Urinary bladder (tissue), 4 donors: ENCODE measurements around the gene ADRA2B. TPM values are rescaled to one million over a fixed set of nuclear protein-coding genes. Genes with fewer than 3 reads are reported as not detected.

Experiments
- DNase-seq: peaks from one replicate; pipeline ENCODE4 v3.0.0-alpha.2; 2015; ENCODE audit errors: extremely low spot score
- H3K27ac ChIP-seq: one replicate; pipeline ENCODE4 v1.5.1; 2013; ENCODE audit warnings: low read depth, mild to moderate bottlenecking, moderate library complexity
- H3K36me3 ChIP-seq: one replicate; pipeline ENCODE4 v1.6.1; 2013; ENCODE audit warnings: mild to moderate bottlenecking, moderate library complexity; ENCODE audit not compliant: insufficient read depth
- H3K4me1 ChIP-seq: one replicate; pipeline ENCODE4 v1.6.1; 2013; ENCODE audit warnings: mild to moderate bottlenecking, moderate library complexity; ENCODE audit not compliant: insufficient read depth
- H3K4me3 ChIP-seq: one replicate; pipeline ENCODE4 v1.5.1; 2013; ENCODE audit warnings: low read depth, low read length
- WGBS: extraction: QIAGEN DNeasy Blood & Tissue Kit; methylation state at CpG from one replicate; pipeline ENCODE4 v1.1.7; 2013; 5-methylcytosine and 5-hydroxymethylcytosine counted together
- polyA plus RNA-seq: library from polyadenylated mRNA; stranded (reverse); fragments of 200-250 nt; gene quantifications from one replicate; pipeline ENCODE4 v1.2.3, GENCODE V29; 2013
- total RNA-seq: library from RNA; depleted of rRNA; stranded (reverse); fragments of >200 nt; gene quantifications from one replicate; pipeline ENCODE4 v1.2.3, GENCODE V29; 2014
- donor health status: healthy with polysubstance abuse.
- donor health status: healthy.

ADRA2B gene
- total and polyA plus RNA-seq, 2 donors = 1.2 to 1.6 TPM

- no peak overlapping the region for H3K4me3 ChIP-seq
Measured at GRCh38 chr2:96154506-96155380, 38.4 kb upstream of the ADRA2B start.

GRCh38 chr2:96153991-96154431, 37.6 kb upstream of the ADRA2B start:
- DNase-seq = no peak
- H3K36me3 ChIP-seq = no peaks in the 10 kb centered on the region
- no peak overlapping the region for H3K27ac ChIP-seq
- H3K4me3 ChIP-seq = no peak overlapping the region
- no peaks in the 10 kb centered on the region for H3K4me1 ChIP-seq
- WGBS = 85% methylated on average over 7 of the region's 7 CpGs

More at GRCh38 chr2:96154506-96155380, 38.4 kb upstream of the ADRA2B start:
- Histone ChIP-seq H3K4me1 (no peaks in the 10 kb centered on the region), H3K27ac (no peak overlapping the region), H3K36me3 (no peaks in the 10 kb centered on the region)
- DNase-seq = no peak
- 81% methylated on average over 16 of the region's 16 CpGs for WGBS

- no peaks in the 10 kb centered on the region for H3K4me1 ChIP-seq
- no peak for DNase-seq
- H3K4me3 ChIP-seq = no peak overlapping the region
- no peak overlapping the region for H3K27ac ChIP-seq
- WGBS = 88% methylated on average over 7 of the region's 7 CpGs
- no peaks in the 10 kb centered on the region for H3K36me3 ChIP-seq
Measured at GRCh38 chr2:96153291-96153713, 36.9 kb upstream of the ADRA2B start.

- H3K36me3 ChIP-seq = no peaks in the 10 kb centered on the region
- H3K4me3 ChIP-seq = no peak overlapping the region
- no peak overlapping the region for H3K27ac ChIP-seq
- DNase-seq = no peak
- no peaks in the 10 kb centered on the region for H3K4me1 ChIP-seq
- 74% methylated on average over 13 of the region's 13 CpGs for WGBS
Measured at GRCh38 chr2:96152304-96153161, 36.2 kb upstream of the ADRA2B start.

- no peak for DNase-seq
- 93% methylated on average over 9 of the region's 9 CpGs for WGBS
- no peak overlapping the region for H3K4me3 ChIP-seq
- H3K27ac ChIP-seq = no peak overlapping the region
- H3K36me3 ChIP-seq = no peaks in the 10 kb centered on the region
- no peaks in the 10 kb centered on the region for H3K4me1 ChIP-seq
Measured at GRCh38 chr2:96151595-96152303, 35.4 kb upstream of the ADRA2B start.

GRCh38 chr2:96150791-96151594, 34.6 kb upstream of the ADRA2B start:
- Histone ChIP-seq H3K27ac (no peak overlapping the region), H3K4me1 (no peaks in the 10 kb centered on the region), H3K36me3 (no peaks in the 10 kb centered on the region), H3K4me3 (no peak overlapping the region)
- no peak for DNase-seq
- 93% methylated on average over 14 of the region's 14 CpGs for WGBS

- Histone ChIP-seq H3K4me1 (no peaks in the 10 kb centered on the region), H3K36me3 (no peaks in the 10 kb centered on the region), H3K4me3 (no peak overlapping the region), H3K27ac (no peak overlapping the region)
- 93% methylated on average over 6 of the region's 6 CpGs for WGBS
- DNase-seq = no peak
Measured at GRCh38 chr2:96150007-96150640, 33.8 kb upstream of the ADRA2B start.

- Histone ChIP-seq H3K4me3 (no peak overlapping the region), H3K4me1 (no peaks in the 10 kb centered on the region), H3K27ac (no peak overlapping the region), H3K36me3 (no peaks in the 10 kb centered on the region)
- DNase-seq = peak; percentile 79
- WGBS = 44% methylated on average over 29 of the region's 29 CpGs
Measured at GRCh38 chr2:96148410-96149217, 32.2 kb upstream of the ADRA2B start.

GRCh38 chr2:96147593-96148201, 31.3 kb upstream of the ADRA2B start:
- no peak overlapping the region for H3K4me3 ChIP-seq

GRCh38 chr2:96146881-96147592, 30.7 kb upstream of the ADRA2B start:
- Histone ChIP-seq H3K27ac (peak overlapping the region; percentile 71), H3K4me1 (no peaks in the 10 kb centered on the region), H3K36me3 (no peaks in the 10 kb centered on the region), H3K4me3 (no peak overlapping the region)
- DNase-seq = no peak
- WGBS = 73% methylated on average over 9 of the region's 9 CpGs

More at GRCh38 chr2:96147593-96148201, 31.3 kb upstream of the ADRA2B start:
- Histone ChIP-seq H3K4me1 (no peaks in the 10 kb centered on the region), H3K27ac (peak overlapping the region; percentile 45), H3K36me3 (no peaks in the 10 kb centered on the region)
- no peak for DNase-seq
- WGBS = 78% methylated on average over 9 of the region's 9 CpGs
